HCT116 (cell line): ENCODE measurements around the gene UBR2.

Source experiments
- CBX3 ChIP-seq: IDR thresholded peaks from 2 replicates; pipeline ENCODE4 v1.6.1; 2012; ENCODE audit warnings: low read depth
- CEBPB ChIP-seq: IDR thresholded peaks from 2 replicates; pipeline ENCODE4 v1.6.1; 2012; ENCODE audit warnings: low read depth
- EZH2 ChIP-seq: fragments of 200-600 bp; sonication (generic); IDR thresholded peaks from 2 replicates; pipeline ENCODE4 v1.6.1; 2017; ENCODE audit warnings: antibody characterized with exemption, mixed run types
- EZH2phosphoT487 ChIP-seq: fragments of 200-600 bp; IDR thresholded peaks from 2 replicates; pipeline ENCODE4 v1.6.1; 2018; ENCODE audit warnings: antibody characterized with exemption, borderline replicate concordance
- JUND ChIP-seq: IDR thresholded peaks from 2 replicates; pipeline ENCODE4 v1.6.1; 2012
- POLR2A ChIP-seq: IDR thresholded peaks from 2 replicates; pipeline ENCODE4 v1.7.0; 2011; ENCODE audit warnings: borderline replicate concordance; ENCODE audit not compliant: insufficient read depth, insufficient read length; ENCODE audit errors: extremely low read depth
- RAD21 ChIP-seq: IDR thresholded peaks from 2 replicates; pipeline ENCODE4 v1.6.1; 2012; ENCODE audit warnings: low read depth, mild to moderate bottlenecking
- SP1 ChIP-seq: IDR thresholded peaks from 2 replicates; pipeline ENCODE4 v1.6.1; 2012; ENCODE audit warnings: low read depth
- ZNF274 ChIP-seq: fragments of 200-500 bp; sonication (Bioruptor generic); IDR thresholded peaks from 2 replicates; pipeline ENCODE4 v1.6.1; 2014; ENCODE audit warnings: mild to moderate bottlenecking, low read depth, low read length, inconsistent platforms
- TF ChIP-seq, protein P1 (sequence below), 3 experiments: fragments of 200-600 bp in 1 of 3; sonication (generic) in 1 of 3; IDR thresholded peaks in 2 of 3; conservative IDR thresholded peaks in 1 of 3; 2 replicates each; pipeline ENCODE4 v1.5.1; 2012 to 2017; ENCODE audit warnings: low read depth in 2 of 3, low read length in 2 of 3, antibody characterized with exemption in 1 of 3, borderline replicate concordance in 1 of 3, control low read depth in 1 of 3, mild to moderate bottlenecking in 1 of 3, mixed read lengths in 1 of 3, mixed run types in 1 of 3, moderate library complexity in 1 of 3; ENCODE audit not compliant: insufficient read depth in 1 of 3
- TF ChIP-seq, protein P2 (sequence below): IDR thresholded peaks from 2 replicates; pipeline ENCODE4 v1.6.1; 2012
- TF ChIP-seq, protein P3 (sequence below): IDR thresholded peaks from 2 replicates; pipeline ENCODE4 v1.6.1; 2012; ENCODE audit warnings: low read depth

DNA sequence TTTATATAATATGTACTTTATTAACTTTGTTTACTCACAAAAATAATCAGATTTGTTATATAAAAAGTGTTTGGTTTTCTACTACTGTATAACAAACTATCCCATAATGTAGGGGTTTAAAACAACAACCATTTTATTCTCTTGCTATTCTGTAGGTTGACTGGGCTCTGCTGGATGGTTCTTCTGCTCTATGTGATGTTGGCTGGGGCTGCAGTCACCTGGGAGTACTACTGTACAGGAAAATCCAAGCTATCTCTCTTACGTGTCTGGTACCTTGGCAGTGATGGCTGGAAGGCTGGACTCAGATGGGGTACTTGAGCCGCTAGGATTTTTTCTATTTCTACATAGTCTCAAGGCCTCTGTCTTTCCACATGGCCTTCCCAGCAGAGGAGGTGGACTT lies 44.0 kb upstream of the UBR2 start:
- TF ChIP-seq, protein P1, sequence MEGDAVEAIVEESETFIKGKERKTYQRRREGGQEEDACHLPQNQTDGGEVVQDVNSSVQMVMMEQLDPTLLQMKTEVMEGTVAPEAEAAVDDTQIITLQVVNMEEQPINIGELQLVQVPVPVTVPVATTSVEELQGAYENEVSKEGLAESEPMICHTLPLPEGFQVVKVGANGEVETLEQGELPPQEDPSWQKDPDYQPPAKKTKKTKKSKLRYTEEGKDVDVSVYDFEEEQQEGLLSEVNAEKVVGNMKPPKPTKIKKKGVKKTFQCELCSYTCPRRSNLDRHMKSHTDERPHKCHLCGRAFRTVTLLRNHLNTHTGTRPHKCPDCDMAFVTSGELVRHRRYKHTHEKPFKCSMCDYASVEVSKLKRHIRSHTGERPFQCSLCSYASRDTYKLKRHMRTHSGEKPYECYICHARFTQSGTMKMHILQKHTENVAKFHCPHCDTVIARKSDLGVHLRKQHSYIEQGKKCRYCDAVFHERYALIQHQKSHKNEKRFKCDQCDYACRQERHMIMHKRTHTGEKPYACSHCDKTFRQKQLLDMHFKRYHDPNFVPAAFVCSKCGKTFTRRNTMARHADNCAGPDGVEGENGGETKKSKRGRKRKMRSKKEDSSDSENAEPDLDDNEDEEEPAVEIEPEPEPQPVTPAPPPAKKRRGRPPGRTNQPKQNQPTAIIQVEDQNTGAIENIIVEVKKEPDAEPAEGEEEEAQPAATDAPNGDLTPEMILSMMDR (IDR thresholded peaks at IDR 0.05 in 2 of 3, conservative IDR thresholded peaks at IDR 0.05 in 1 of 3; ENCODE audit: borderline replicate concordance in 1 of 3, insufficient read depth in 1 of 3, low read depth in 2 of 3, low read length in 2 of 3), result no peak
- TF ChIP-seq CEBPB (no peak), EZH2phosphoT487 (no peak), JUND (no peak), SP1 (no peak), CBX3 (no peak), ZNF274 (no peak), EZH2 (no peak), POLR2A (no peak), RAD21 (no peak)
- TF ChIP-seq, protein P2, sequence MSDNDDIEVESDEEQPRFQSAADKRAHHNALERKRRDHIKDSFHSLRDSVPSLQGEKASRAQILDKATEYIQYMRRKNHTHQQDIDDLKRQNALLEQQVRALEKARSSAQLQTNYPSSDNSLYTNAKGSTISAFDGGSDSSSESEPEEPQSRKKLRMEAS, result no peak
- TF ChIP-seq, protein P3, sequence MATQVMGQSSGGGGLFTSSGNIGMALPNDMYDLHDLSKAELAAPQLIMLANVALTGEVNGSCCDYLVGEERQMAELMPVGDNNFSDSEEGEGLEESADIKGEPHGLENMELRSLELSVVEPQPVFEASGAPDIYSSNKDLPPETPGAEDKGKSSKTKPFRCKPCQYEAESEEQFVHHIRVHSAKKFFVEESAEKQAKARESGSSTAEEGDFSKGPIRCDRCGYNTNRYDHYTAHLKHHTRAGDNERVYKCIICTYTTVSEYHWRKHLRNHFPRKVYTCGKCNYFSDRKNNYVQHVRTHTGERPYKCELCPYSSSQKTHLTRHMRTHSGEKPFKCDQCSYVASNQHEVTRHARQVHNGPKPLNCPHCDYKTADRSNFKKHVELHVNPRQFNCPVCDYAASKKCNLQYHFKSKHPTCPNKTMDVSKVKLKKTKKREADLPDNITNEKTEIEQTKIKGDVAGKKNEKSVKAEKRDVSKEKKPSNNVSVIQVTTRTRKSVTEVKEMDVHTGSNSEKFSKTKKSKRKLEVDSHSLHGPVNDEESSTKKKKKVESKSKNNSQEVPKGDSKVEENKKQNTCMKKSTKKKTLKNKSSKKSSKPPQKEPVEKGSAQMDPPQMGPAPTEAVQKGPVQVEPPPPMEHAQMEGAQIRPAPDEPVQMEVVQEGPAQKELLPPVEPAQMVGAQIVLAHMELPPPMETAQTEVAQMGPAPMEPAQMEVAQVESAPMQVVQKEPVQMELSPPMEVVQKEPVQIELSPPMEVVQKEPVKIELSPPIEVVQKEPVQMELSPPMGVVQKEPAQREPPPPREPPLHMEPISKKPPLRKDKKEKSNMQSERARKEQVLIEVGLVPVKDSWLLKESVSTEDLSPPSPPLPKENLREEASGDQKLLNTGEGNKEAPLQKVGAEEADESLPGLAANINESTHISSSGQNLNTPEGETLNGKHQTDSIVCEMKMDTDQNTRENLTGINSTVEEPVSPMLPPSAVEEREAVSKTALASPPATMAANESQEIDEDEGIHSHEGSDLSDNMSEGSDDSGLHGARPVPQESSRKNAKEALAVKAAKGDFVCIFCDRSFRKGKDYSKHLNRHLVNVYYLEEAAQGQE, result no peak
